ENCODE data around the gene ZNF839.

Gene ZNF839

DNA sequence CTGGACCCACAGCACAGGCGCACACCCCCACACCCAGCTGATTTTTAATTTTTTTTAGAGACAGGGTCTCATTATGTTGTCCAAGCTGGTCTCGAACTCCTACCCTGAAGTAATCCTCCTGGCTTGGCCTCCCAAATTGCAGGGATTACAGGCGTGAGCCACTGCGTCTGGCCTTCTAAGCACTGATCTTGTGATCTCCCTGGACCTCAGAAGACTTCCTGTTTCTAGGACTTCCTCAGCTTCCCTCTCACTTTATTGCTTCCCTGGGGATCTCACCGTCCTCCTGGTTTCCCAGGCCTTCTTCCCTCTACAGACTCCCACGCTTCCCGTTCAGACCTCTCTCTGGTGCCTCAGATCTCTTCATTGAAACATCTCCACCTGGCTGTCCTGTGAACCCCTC lies 13.8 kb downstream of the ZNF839 start:
- no peak for ATAC-seq (ENCODE audit: insufficient read depth, low read depth)
- Histone ChIP-seq H2AFZ (ENCODE audit: low read depth, low read length) (no peak overlapping the region), H3K27ac (ENCODE audit: low read length) (no peak overlapping the region), H3K36me3 (ENCODE audit: insufficient read depth, low read length) (peaks cover 46% of the 10 kb centered on the region), H3K79me2 (ENCODE audit: insufficient read depth, low read length) (no peaks in the 10 kb centered on the region), H3K4me3 (ENCODE audit: low read depth in 1 of 2, low read length in 2 of 2) (no peak overlapping the region), H3K9me3 (ENCODE audit: insufficient read depth, low read length, severe bottlenecking) (no peaks in the 10 kb centered on the region), H4K20me1 (ENCODE audit: insufficient read depth, low read length) (no peaks in the 10 kb centered on the region), H3K4me1 (ENCODE audit: insufficient read depth, low read length) (no peaks in the 10 kb centered on the region), H3K27me3 (ENCODE audit: insufficient read depth, low read length, poor library complexity) (no peaks in the 10 kb centered on the region), H3K4me2 (ENCODE audit: insufficient read depth, low read length) (no peak overlapping the region), H3K9ac (ENCODE audit: low read depth, low read length) (no peak overlapping the region)
- TF ChIP-seq EZH2 (IDR thresholded peaks at IDR 0.05; ENCODE audit: borderline replicate concordance, low read depth, low read length, severe bottlenecking): no peak
- TF ChIP-seq, protein P1, sequence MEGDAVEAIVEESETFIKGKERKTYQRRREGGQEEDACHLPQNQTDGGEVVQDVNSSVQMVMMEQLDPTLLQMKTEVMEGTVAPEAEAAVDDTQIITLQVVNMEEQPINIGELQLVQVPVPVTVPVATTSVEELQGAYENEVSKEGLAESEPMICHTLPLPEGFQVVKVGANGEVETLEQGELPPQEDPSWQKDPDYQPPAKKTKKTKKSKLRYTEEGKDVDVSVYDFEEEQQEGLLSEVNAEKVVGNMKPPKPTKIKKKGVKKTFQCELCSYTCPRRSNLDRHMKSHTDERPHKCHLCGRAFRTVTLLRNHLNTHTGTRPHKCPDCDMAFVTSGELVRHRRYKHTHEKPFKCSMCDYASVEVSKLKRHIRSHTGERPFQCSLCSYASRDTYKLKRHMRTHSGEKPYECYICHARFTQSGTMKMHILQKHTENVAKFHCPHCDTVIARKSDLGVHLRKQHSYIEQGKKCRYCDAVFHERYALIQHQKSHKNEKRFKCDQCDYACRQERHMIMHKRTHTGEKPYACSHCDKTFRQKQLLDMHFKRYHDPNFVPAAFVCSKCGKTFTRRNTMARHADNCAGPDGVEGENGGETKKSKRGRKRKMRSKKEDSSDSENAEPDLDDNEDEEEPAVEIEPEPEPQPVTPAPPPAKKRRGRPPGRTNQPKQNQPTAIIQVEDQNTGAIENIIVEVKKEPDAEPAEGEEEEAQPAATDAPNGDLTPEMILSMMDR (IDR thresholded peaks at IDR 0.05; ENCODE audit: borderline replicate concordance, extremely low read depth, low read length, poor library complexity, severe bottlenecking): no peak
- DNase-seq: no peak

DNA sequence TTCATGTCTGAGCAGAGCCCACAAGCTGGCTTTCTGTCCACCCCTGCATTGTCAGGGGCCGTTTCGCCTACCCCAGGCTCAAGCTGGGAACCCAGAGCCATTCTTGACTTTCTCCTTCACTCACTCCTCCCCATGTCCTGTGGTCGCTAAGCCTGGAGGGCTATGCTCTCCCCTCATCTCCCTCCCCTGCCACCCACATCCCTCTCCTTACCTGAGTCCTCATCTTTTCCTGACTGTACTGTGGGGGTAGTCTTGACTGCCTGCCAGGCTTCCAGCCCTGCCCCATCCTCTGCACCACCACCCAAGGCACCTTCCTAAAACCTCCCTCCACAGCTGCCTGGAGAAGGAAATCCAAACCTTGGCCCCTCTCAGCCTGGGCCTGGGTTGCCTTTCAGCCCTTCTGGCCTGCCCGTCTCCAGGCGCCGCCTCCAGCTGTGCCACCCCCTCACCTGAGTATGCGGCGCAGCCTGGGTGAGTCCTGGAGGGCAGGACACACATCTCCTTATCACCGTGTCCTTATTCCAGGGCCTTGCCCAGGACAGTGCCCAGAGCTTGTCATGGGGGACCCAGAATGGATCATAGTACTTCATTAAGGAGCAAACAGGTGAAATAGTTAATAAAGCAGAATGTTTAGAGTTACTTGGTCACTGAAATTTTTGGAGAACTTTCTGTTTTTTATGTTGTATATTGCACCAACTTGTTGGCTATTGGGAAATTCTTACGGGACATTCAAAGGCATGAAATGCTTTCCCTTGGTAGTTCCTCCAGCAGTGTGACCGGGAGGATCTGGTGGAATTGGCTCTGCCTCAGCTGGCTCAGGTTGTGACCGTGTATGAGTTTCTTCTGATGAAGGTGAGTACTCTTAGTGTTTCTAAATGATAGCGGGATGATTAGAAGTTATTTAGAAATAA lies 14.5 kb downstream of the ZNF839 start:
- H3K79me2 ChIP-seq (ENCODE audit: insufficient read depth, low read length): no peaks in the 10 kb centered on the region
- H3K4me3 ChIP-seq (ENCODE audit: low read depth in 1 of 2, low read length in 2 of 2): no peak overlapping the region
- H2AFZ ChIP-seq (ENCODE audit: low read depth, low read length): no peak overlapping the region
- H4K20me1 ChIP-seq (ENCODE audit: insufficient read depth, low read length): no peaks in the 10 kb centered on the region
- TF ChIP-seq, protein P1 (IDR thresholded peaks at IDR 0.05; ENCODE audit: borderline replicate concordance, extremely low read depth, low read length, poor library complexity, severe bottlenecking): no peak
- no peak for TF ChIP-seq EZH2 (IDR thresholded peaks at IDR 0.05; ENCODE audit: borderline replicate concordance, low read depth, low read length, severe bottlenecking)
- no peak for DNase-seq
- no peaks in the 10 kb centered on the region for H3K27me3 ChIP-seq (ENCODE audit: insufficient read depth, low read length, poor library complexity)
- H3K4me2 ChIP-seq (ENCODE audit: insufficient read depth, low read length): no peak overlapping the region
- H3K4me1 ChIP-seq (ENCODE audit: insufficient read depth, low read length): no peaks in the 10 kb centered on the region
- no peak overlapping the region for H3K9ac ChIP-seq (ENCODE audit: low read depth, low read length)
- ATAC-seq (ENCODE audit: insufficient read depth, low read depth): no peak
- peaks cover 53% of the 10 kb centered on the region for H3K36me3 ChIP-seq (ENCODE audit: insufficient read depth, low read length)
- no peaks in the 10 kb centered on the region for H3K9me3 ChIP-seq (ENCODE audit: insufficient read depth, low read length, severe bottlenecking)
- H3K27ac ChIP-seq (ENCODE audit: low read length): no peak overlapping the region

DNA sequence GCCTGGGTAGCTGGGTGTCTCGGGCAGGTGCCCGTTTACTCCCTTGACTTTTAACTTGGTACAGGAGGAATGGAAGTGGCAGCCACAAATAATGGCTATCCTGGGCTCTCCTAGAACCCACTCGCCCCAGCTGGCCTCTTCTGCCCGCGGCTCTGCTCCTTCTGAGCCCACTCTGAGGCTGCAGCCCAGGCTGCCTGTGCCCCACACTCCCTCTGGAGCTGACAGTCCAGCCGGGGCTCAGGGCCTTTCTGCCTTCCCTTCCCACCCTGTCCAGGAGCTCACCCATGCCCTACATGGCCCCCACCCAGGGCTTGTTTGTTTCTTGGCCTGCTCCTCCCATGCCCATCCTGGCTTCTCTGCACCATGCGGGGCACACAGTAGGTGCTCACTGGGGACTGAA lies 15.6 kb downstream of the ZNF839 start:
- H3K4me1 ChIP-seq (ENCODE audit: insufficient read depth, low read length): no peaks in the 10 kb centered on the region
- TF ChIP-seq, protein P1 (IDR thresholded peaks at IDR 0.05; ENCODE audit: borderline replicate concordance, extremely low read depth, low read length, poor library complexity, severe bottlenecking): no peak
- no peak for TF ChIP-seq EZH2 (IDR thresholded peaks at IDR 0.05; ENCODE audit: borderline replicate concordance, low read depth, low read length, severe bottlenecking)
- DNase-seq (no peak), ATAC-seq (ENCODE audit: insufficient read depth, low read depth) (no peak)
- no peak overlapping the region for H3K27ac ChIP-seq (ENCODE audit: low read length)
- no peak overlapping the region for H3K9ac ChIP-seq (ENCODE audit: low read depth, low read length)
- peaks cover 55% of the 10 kb centered on the region for H3K36me3 ChIP-seq (ENCODE audit: insufficient read depth, low read length)
- no peak overlapping the region for H3K4me2 ChIP-seq (ENCODE audit: insufficient read depth, low read length)
- no peaks in the 10 kb centered on the region for H3K9me3 ChIP-seq (ENCODE audit: insufficient read depth, low read length, severe bottlenecking)
- H2AFZ ChIP-seq (ENCODE audit: low read depth, low read length): no peak overlapping the region
- H3K79me2 ChIP-seq (ENCODE audit: insufficient read depth, low read length): no peaks in the 10 kb centered on the region
- H4K20me1 ChIP-seq (ENCODE audit: insufficient read depth, low read length): no peaks in the 10 kb centered on the region
- H3K27me3 ChIP-seq (ENCODE audit: insufficient read depth, low read length, poor library complexity): no peaks in the 10 kb centered on the region
- H3K4me3 ChIP-seq (ENCODE audit: low read depth in 1 of 2, low read length in 2 of 2): no peak overlapping the region
